ENCODE measurements around the gene SPATA22. TPM values are rescaled to one million over a fixed set of nuclear protein-coding genes. Genes with fewer than 3 reads are reported as not detected.
"Not testable (repeated sequence)": the region's sequence is repeated elsewhere in the genome, so short reads cannot be mapped to it uniquely, and the experiment has no call there.

The SPATA22 gene
- total RNA-seq, 1 experiment from 2014 or later = not detected

DNA sequence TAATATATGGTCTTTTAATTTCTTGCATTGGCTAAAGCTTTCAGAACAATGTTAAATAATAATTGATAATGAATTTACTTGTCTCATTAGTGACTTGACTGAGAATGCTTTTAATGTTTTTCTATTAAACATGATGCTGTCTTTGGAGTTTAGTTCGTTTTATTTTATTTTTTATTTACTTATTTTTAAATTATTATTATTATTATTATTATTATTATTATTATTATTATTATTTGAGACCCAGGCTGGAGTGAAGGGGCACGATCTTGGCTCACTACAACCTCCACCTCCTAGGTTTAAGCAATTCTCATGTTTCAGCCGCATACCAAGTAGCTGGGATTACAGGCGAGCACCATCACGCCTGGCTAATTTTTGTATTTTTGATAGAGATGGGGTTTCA lies 56.0 kb downstream of the SPATA22 start:
- Histone ChIP-seq H3K4me1 (ENCODE audit: insufficient read depth, low read length) (no peaks in the 10 kb centered on the region), H3K4me2 (ENCODE audit: low read length) (no peak overlapping the region), H2AFZ (ENCODE audit: low read length) (no peak overlapping the region), H3K36me3 (ENCODE audit: low read depth, low read length) (no peaks in the 10 kb centered on the region), H3K9me2 (replicated peaks; ENCODE audit: low read length) (no peaks in the 10 kb centered on the region), H3F3A (ENCODE audit: low read length, unreplicated experiment) (no peaks in the 10 kb centered on the region), H3K79me2 (ENCODE audit: low read length) (no peaks in the 10 kb centered on the region), H4K20me1 (ENCODE audit: low read length) (no peaks in the 10 kb centered on the region), H3K9me3 (ENCODE audit: low read length) (no peaks in the 10 kb centered on the region), H3K9ac (ENCODE audit: low read length) (no peak overlapping the region), H3K27me3 (ENCODE audit: low read length) (peaks cover 18% of the 10 kb centered on the region; the same call in 1 of the 2 replicates), H3K4me3 (ENCODE audit: low read length) (no peak overlapping the region), H3K27ac (ENCODE audit: low read length) (no peak overlapping the region)
- POLR2A ChIA-PET (ENCODE audit: unreplicated experiment) = no interaction called here
- no peak for DNase-seq
- ATAC-seq = no peak
- BruUV-seq (replicated peaks) = no TSS peak
- CTCF ChIA-PET = no interaction called here
- intact Hi-C loops (cut with micrococcal nuclease) = no loop called here
- TF ChIP-seq EZH2phosphoT487 (IDR thresholded peaks at IDR 0.05; ENCODE audit: borderline replicate concordance, low read length) = no peak
- no peak for TF ChIP-seq EZH2 (IDR thresholded peaks at IDR 0.05; ENCODE audit: low read length, unreplicated experiment)
- TF ChIP-seq, protein P1, sequence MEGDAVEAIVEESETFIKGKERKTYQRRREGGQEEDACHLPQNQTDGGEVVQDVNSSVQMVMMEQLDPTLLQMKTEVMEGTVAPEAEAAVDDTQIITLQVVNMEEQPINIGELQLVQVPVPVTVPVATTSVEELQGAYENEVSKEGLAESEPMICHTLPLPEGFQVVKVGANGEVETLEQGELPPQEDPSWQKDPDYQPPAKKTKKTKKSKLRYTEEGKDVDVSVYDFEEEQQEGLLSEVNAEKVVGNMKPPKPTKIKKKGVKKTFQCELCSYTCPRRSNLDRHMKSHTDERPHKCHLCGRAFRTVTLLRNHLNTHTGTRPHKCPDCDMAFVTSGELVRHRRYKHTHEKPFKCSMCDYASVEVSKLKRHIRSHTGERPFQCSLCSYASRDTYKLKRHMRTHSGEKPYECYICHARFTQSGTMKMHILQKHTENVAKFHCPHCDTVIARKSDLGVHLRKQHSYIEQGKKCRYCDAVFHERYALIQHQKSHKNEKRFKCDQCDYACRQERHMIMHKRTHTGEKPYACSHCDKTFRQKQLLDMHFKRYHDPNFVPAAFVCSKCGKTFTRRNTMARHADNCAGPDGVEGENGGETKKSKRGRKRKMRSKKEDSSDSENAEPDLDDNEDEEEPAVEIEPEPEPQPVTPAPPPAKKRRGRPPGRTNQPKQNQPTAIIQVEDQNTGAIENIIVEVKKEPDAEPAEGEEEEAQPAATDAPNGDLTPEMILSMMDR (conservative IDR thresholded peaks at IDR 0.05; ENCODE audit: low read depth, low read length) = no peak

DNA sequence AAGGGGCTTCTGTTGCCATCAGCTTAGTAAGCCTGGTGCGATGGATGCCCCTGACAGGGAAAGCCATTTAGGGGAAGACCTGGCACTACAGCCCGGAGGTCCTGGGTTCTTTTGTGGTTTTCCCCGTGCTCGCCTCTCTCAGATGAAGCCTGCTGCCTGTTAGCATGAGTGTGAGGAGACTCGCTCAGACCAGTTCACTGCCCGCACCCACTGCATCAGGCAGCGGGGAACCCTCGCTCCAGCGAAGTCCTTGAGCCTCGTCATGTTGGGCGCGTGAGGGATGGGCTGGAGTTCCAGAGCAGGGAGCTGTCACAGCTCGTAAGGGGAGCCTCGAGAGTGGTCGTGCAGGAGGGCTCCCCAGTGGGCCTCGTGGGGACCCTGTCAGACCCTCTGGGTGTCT lies 59.4 kb downstream of the SPATA22 start:
- H3K4me1 ChIP-seq (ENCODE audit: insufficient read depth, low read length); DNase-seq; H3F3A ChIP-seq (ENCODE audit: low read length, unreplicated experiment); ATAC-seq; H3K9ac ChIP-seq (ENCODE audit: low read length); H2AFZ ChIP-seq (ENCODE audit: low read length); H3K4me2 ChIP-seq (ENCODE audit: low read length); H3K27ac ChIP-seq (ENCODE audit: low read length); intact Hi-C loops (cut with micrococcal nuclease); H3K36me3 ChIP-seq (ENCODE audit: low read depth, low read length); H3K4me3 ChIP-seq (ENCODE audit: low read length); H4K20me1 ChIP-seq (ENCODE audit: low read length); CTCF ChIA-PET; H3K79me2 ChIP-seq (ENCODE audit: low read length); H3K9me2 ChIP-seq (replicated peaks; ENCODE audit: low read length); BruUV-seq (replicated peaks); POLR2A ChIA-PET (ENCODE audit: unreplicated experiment); H3K9me3 ChIP-seq (ENCODE audit: low read length): not testable (repeated sequence)
- peaks cover 13% of the 10 kb centered on the region; the same call in 1 of the 2 replicates for H3K27me3 ChIP-seq (ENCODE audit: low read length)

DNA sequence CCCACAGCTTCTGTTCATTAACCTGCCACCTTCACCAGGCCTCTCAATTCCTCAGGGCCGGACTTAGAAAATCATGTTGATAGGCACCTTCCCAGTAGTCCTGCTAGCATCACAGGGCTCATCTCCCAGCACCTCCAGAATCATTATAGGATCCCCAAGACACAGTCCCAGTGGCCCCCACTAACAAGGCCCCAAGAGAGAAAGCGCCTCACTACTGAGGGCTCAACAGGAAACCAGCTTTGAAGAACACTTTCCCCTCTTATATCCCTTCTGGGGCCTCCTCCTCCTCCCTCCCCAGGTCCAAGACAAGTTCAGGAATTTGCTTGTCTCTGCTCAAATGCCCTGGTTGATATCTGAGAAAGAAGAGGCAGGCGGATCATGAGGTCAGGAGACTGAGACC lies 60.5 kb downstream of the SPATA22 start, which contains the start of gene OR3A3:
Gene OR3A3 (plus strand): TSS at position 301 of the 400 bp plus-strand sequence.
- peaks cover 8% of the 10 kb centered on the region; the same call in 1 of the 2 replicates for H3K27me3 ChIP-seq (ENCODE audit: low read length)
- CTCF ChIA-PET = no interaction called here

DNA sequence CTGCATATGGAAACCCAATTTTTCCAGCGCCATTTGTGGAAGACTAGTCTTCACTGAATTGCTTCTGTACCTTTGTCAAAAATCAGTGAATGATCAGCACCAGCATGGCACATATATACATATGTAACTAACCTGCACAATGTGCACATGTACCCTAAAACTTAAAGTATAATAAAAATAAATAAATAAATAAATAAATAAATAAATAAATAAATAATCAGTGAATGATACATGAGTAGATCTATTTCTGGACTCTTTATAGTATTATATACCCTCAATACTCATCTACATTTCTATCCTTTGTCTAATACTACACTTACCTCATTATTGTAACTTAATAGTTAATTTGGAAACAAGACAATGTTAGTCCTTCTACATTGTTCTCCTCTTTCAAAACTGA lies 67.8 kb downstream of the SPATA22 start:
- H3K4me3 ChIP-seq (ENCODE audit: low read length); CTCF ChIA-PET; DNase-seq; H3K9me3 ChIP-seq (ENCODE audit: low read length); H2AFZ ChIP-seq (ENCODE audit: low read length); H3K9ac ChIP-seq (ENCODE audit: low read length); H3K4me2 ChIP-seq (ENCODE audit: low read length); BruUV-seq (replicated peaks); POLR2A ChIA-PET (ENCODE audit: unreplicated experiment); H3K79me2 ChIP-seq (ENCODE audit: low read length); H3K27ac ChIP-seq (ENCODE audit: low read length); ATAC-seq; intact Hi-C loops (cut with micrococcal nuclease); H3F3A ChIP-seq (ENCODE audit: low read length, unreplicated experiment); H3K4me1 ChIP-seq (ENCODE audit: insufficient read depth, low read length); H3K36me3 ChIP-seq (ENCODE audit: low read depth, low read length); H3K27me3 ChIP-seq (ENCODE audit: low read length); H4K20me1 ChIP-seq (ENCODE audit: low read length); H3K9me2 ChIP-seq (replicated peaks; ENCODE audit: low read length): not testable (repeated sequence)

More for the DNA sequence above, 60.5 kb downstream of the SPATA22 start, which contains the start of gene OR3A3:
- DNase-seq = no peak
- no peaks in the 10 kb centered on the region for H3K36me3 ChIP-seq (ENCODE audit: low read depth, low read length)
- H3K9me2 ChIP-seq (replicated peaks; ENCODE audit: low read length) = no peaks in the 10 kb centered on the region
- POLR2A ChIA-PET (ENCODE audit: unreplicated experiment) = no interaction called here
- no peak within 1 kb of the TSS for H2AFZ ChIP-seq (ENCODE audit: low read length)
- H3F3A ChIP-seq (ENCODE audit: low read length, unreplicated experiment) = no peaks in the 10 kb centered on the region
- no peak for ATAC-seq
- intact Hi-C loops (cut with micrococcal nuclease) = no loop called here
- H3K9ac ChIP-seq (ENCODE audit: low read length) = no peak within 1 kb of the TSS
- H3K79me2 ChIP-seq (ENCODE audit: low read length) = no peaks in the 10 kb centered on the region
- TF ChIP-seq EZH2phosphoT487 (IDR thresholded peaks at IDR 0.05; ENCODE audit: borderline replicate concordance, low read length) = no peak
- TF ChIP-seq, protein P1 (conservative IDR thresholded peaks at IDR 0.05; ENCODE audit: low read depth, low read length) = no peak
- TF ChIP-seq EZH2 (IDR thresholded peaks at IDR 0.05; ENCODE audit: low read length, unreplicated experiment) = no peak
- H3K4me2 ChIP-seq (ENCODE audit: low read length) = no peak within 1 kb of the TSS
- H3K4me1 ChIP-seq (ENCODE audit: insufficient read depth, low read length) = no peaks in the 10 kb centered on the region
- no peaks in the 10 kb centered on the region for H3K9me3 ChIP-seq (ENCODE audit: low read length)
- H3K27ac ChIP-seq (ENCODE audit: low read length) = no peak within 1 kb of the TSS
- H4K20me1 ChIP-seq (ENCODE audit: low read length) = no peaks in the 10 kb centered on the region
- no peak within 1 kb of the TSS for H3K4me3 ChIP-seq (ENCODE audit: low read length)
- no TSS peak for BruUV-seq (replicated peaks)
